IPS-15b (cell line): ENCODE measurements around the gene CYSRT1.

ENCODE experiments used
- H3K27me3 ChIP-seq: one replicate; pipeline ENCODE4 v1.6.1; 2013; ENCODE audit warnings: low read length; ENCODE audit not compliant: control insufficient read depth, insufficient read depth
- H3K36me3 ChIP-seq: one replicate; pipeline ENCODE4 v1.6.1; 2013; ENCODE audit warnings: low read length; ENCODE audit not compliant: control insufficient read depth, insufficient read depth
- H3K4me1 ChIP-seq: one replicate; pipeline ENCODE4 v1.6.1; 2013; ENCODE audit warnings: mild to moderate bottlenecking, low read length; ENCODE audit not compliant: control insufficient read depth, insufficient read depth
- H3K4me3 ChIP-seq: one replicate; pipeline ENCODE4 v1.5.1; 2013; ENCODE audit warnings: low read depth, low read length
- H3K9ac ChIP-seq: one replicate; pipeline ENCODE4 v1.6.1; 2013; ENCODE audit warnings: low read depth, mild to moderate bottlenecking, low read length
- H3K9me3 ChIP-seq: one replicate; pipeline ENCODE4 v1.6.1; 2013; ENCODE audit warnings: mild to moderate bottlenecking, low read length; ENCODE audit not compliant: control insufficient read depth, insufficient read depth

The CYSRT1 gene

DNA sequence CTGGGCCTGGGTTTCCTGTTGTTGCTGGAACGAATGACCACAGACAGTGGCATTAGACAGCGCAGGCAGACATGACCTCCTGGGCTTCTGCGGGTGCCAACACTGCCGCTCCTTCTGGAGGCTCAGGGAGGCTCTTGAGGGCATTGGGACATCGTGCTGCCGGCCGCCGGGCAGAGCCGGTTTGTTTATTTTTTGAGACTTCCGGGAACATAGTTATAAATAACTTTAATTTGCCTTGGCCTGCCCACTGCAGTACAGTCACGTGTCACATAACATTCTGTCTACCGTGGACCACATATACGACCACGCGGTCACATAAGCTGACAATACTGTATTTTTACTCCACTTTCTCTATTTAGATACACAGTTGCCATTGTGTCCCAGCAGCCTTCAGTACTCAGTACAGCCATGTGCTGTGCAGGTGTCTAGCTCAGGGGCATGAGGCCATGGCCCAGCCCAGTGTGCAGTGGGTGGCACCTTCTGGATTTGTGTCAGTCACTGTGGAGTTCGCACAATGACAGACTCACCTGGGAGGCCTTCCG lies 44.3 kb downstream of the CYSRT1 start:
- no peaks in the 10 kb centered on the region for H3K27me3 ChIP-seq
- H3K36me3 ChIP-seq: peaks cover 47% of the 10 kb centered on the region
- no peak overlapping the region for H3K9ac ChIP-seq
- no peaks in the 10 kb centered on the region for H3K9me3 ChIP-seq
- no peak overlapping the region for H3K4me3 ChIP-seq
- no peaks in the 10 kb centered on the region for H3K4me1 ChIP-seq

DNA sequence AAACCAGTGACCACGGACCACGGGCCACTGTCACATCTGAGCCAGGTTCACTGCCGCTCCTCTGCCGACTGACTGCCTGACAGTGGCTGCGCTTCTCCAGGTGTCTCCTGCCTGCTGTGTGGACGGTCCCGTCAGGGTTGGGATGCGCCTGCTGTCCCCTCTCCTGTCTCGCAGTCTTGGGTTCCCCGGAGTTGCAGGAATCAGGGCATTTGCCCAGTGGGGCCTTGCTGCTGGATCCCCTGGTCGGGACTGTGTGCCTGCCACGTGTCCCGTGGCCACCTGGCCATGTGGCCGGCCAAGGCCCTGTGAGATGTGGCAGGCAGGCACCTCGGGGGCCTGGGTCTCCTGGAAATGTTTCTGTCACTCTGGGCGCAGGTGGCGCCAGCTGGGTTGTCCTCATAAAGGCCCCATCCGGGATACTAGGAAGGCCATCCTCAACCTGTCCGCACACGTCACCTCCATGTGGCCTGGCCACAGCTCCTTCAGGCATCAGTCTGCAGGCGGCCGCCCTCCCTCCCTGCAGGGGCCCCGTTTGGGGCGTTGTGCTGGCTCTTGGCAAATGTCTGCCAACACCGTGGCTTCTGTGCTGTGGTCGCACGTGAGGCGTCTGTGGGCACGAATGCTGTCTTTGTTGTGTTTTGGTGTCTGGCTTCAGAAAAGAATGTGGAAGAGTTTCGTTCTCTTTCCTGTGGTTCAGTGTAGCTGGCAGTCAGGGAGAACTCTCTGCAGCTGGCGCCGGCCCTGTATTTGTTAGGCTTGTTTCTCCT lies 46.1 kb downstream of the CYSRT1 start:
- Histone ChIP-seq H3K4me3 (no peak overlapping the region), H3K4me1 (peaks cover 1% of the 10 kb centered on the region), H3K36me3 (peaks cover 32% of the 10 kb centered on the region), H3K9me3 (no peaks in the 10 kb centered on the region), H3K9ac (no peak overlapping the region), H3K27me3 (no peaks in the 10 kb centered on the region)

DNA sequence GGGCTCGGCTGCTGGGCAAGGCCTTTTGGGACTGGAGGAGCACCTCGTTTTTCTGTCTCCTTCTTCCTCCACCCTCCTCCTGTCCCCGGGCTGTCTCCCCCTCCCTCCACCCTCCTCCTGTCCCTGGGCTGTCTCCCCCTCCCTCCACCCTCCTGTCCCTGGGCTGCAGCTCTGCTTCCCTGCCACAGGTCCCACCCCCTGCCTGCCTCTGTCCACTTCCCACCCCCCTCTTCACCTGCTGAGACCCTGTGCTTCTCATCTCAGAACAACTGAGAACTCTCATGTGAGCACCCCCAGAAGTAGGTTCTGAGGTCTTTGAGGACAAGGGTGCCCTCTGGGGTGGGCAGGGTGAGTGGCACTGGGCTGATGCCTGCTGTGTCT lies 46.7 kb downstream of the CYSRT1 start:
- Histone ChIP-seq H3K36me3 (peaks cover 27% of the 10 kb centered on the region), H3K4me1 (peaks cover 3% of the 10 kb centered on the region), H3K9me3 (no peaks in the 10 kb centered on the region), H3K27me3 (no peaks in the 10 kb centered on the region), H3K4me3 (no peak overlapping the region), H3K9ac (no peak overlapping the region)

DNA sequence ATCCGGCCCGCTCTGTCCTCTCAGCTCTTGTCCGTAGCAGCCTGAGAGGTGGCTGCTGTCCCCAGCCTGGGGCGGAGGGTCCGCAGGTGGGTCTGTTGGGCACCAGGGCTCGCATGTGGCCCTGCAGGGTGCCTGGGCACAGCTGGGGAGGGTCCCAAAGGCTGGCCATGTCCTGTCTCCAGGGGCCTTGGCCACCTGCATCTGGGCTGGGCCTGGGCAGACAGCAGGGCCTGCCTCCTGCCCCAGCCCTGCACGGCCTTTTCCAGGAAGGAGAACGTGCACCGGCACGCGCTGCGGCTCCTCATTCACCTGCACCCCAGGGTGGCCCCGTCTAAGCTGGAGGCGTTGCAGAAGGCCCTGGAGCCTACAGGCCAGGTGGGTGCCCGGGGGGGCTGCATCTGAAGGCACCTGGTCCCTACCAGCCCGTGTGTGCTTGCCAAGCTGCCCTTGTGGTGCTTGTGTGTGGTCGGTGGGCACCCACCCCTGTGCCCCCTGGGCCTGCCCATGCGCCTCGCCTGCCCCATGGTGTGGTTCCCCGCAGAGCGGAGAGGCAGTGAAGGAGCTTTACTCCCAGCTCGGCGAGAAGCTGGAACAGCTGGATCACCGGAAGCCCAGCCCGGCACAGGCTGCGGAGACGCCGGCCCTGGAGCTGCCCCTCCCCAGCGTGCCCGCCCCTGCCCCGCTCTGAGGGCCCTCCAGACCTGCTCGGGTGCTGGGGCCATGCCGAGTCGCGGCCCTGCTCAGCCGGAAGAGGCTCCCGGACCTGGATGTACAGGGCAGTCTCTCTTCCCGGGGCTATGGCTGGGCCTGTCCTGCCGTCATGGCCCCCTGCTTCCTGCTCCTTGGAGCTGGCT lies 47.5 kb downstream of the CYSRT1 start:
- Histone ChIP-seq H3K27me3 (no peaks in the 10 kb centered on the region), H3K4me1 (peaks cover 3% of the 10 kb centered on the region), H3K9me3 (no peaks in the 10 kb centered on the region), H3K9ac (peak overlapping the region; percentile 24), H3K36me3 (peaks cover 21% of the 10 kb centered on the region), H3K4me3 (no peak overlapping the region)

- H3K36me3 ChIP-seq: peaks cover 21% of the 10 kb centered on the region
Observed at GRCh38 chr9:137273095-137273490, 48.1 kb downstream of the CYSRT1 start.

GRCh38 chr9:137273611-137274320 lies 48.8 kb downstream of the CYSRT1 start:
- H3K27me3 ChIP-seq: no peaks in the 10 kb centered on the region
- peaks cover 3% of the 10 kb centered on the region for H3K4me1 ChIP-seq
- H3K4me3 ChIP-seq: no peak overlapping the region
- no peak overlapping the region for H3K9ac ChIP-seq
- H3K36me3 ChIP-seq: peaks cover 17% of the 10 kb centered on the region
- H3K9me3 ChIP-seq: no peaks in the 10 kb centered on the region

More at GRCh38 chr9:137273095-137273490, 48.1 kb downstream of the CYSRT1 start:
- Histone ChIP-seq H3K9ac (no peak overlapping the region), H3K27me3 (no peaks in the 10 kb centered on the region), H3K9me3 (no peaks in the 10 kb centered on the region), H3K4me3 (no peak overlapping the region), H3K4me1 (peaks cover 3% of the 10 kb centered on the region)

DNA sequence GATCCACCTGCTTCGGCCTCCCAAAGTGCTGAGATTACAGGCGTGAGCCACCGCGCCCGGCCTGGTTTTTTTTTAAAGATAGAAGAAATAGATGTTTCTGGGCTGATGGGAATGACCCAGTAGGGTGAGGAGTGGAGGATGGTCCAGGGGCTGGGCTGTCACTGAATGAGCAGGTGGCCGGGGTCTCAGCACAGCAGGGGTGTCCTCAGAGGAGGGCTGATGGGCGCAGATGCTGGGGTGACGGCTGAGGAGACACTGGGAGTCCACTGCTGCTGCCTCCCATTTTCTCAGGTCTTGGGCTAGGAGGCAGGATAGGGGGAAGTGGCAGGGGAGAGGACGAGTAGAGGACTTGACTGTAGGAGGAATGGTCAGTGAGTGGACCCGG lies 50.2 kb downstream of the CYSRT1 start:
- H3K27me3 ChIP-seq: no peaks in the 10 kb centered on the region
- H3K4me1 ChIP-seq: peaks cover 3% of the 10 kb centered on the region
- H3K9ac ChIP-seq: no peak overlapping the region
- H3K4me3 ChIP-seq: no peak overlapping the region
- no peaks in the 10 kb centered on the region for H3K9me3 ChIP-seq
- peaks cover 14% of the 10 kb centered on the region for H3K36me3 ChIP-seq
